GM10248 (cell line): ENCODE results near the gene PTPRN2.

ENCODE experiments used
- CTCF ChIA-PET: fragments of 300-600 bp; sonication (Branson Sonifier 250); formaldehyde crosslinking; extraction: SDS; loops from one replicate; lab custom pipeline; 2021; ENCODE audit warnings: antibody characterized with exemption; lab: Yijun Ruan, JAX
- POLR2A ChIA-PET: fragments of 350-650 bp; sonication (Branson Sonifier 250); formaldehyde crosslinking; extraction: SDS; loops from one replicate; lab custom pipeline; 2020; ENCODE audit warnings: antibody characterized with exemption; lab: Yijun Ruan, JAX
- DNase-seq: peaks from one replicate; pipeline ENCODE4 v3.0.0; 2012; ENCODE audit errors: extremely low spot score
- CTCF ChIP-seq: IDR thresholded peaks from 2 replicates; pipeline ENCODE4 v1.5.1; 2012; ENCODE audit warnings: mild to moderate bottlenecking, low read depth; ENCODE audit errors: extremely low read depth, missing control alignments, control extremely low read depth

Gene PTPRN2

GRCh38 chr7:158531661-158532060 lies 56.0 kb downstream of the PTPRN2 start:
- ChIA-PET CTCF (no interaction called here), POLR2A (no interaction called here)
- TF ChIP-seq CTCF, result no peak
- no peak for DNase-seq

GRCh38 chr7:158530800-158531609 lies 56.6 kb downstream of the PTPRN2 start:
- ChIA-PET CTCF (no interaction called here), POLR2A (no interaction called here)
- DNase-seq, result no peak
- TF ChIP-seq CTCF, result no peak

GRCh38 chr7:158529181-158530096 lies 58.2 kb downstream of the PTPRN2 start:
- no peak for DNase-seq
- TF ChIP-seq CTCF, result no peak
- POLR2A ChIA-PET, result no interaction called here
- CTCF ChIA-PET, result no interaction called here

GRCh38 chr7:158527915-158528502 lies 59.6 kb downstream of the PTPRN2 start:
- no peak for DNase-seq
- CTCF ChIA-PET, result no interaction called here
- POLR2A ChIA-PET, result no interaction called here
- TF ChIP-seq CTCF, result no peak

GRCh38 chr7:158527495-158527894 lies 60.1 kb downstream of the PTPRN2 start:
- ChIA-PET CTCF (no interaction called here), POLR2A (no interaction called here)
- no peak for DNase-seq
- TF ChIP-seq CTCF, result no peak

GRCh38 chr7:158527038-158527437 lies 60.6 kb downstream of the PTPRN2 start:
- CTCF ChIA-PET, result no interaction called here

More at GRCh38 chr7:158527038-158527437, 60.6 kb downstream of the PTPRN2 start:
- TF ChIP-seq CTCF, result no peak
- DNase-seq, result no peak
- POLR2A ChIA-PET, result no interaction called here
